Right ventricle myocardium inferior (tissue), 1 donor: ENCODE measurements around the gene FOSL2. TPM values are rescaled to one million over a fixed set of nuclear protein-coding genes. Genes with fewer than 3 reads are reported as not detected.

Source experiments
- ATAC-seq: fragments of 200-7000 bp; cut with Tn5 transposase; one replicate; pipeline ENCODE4 v1.9.1; 2020; ENCODE audit warnings: mild to moderate bottlenecking, moderate library complexity
- DNase-seq: peaks from one replicate; pipeline ENCODE4 v3.0.0; 2021; ENCODE audit errors: missing footprints
- intact Hi-C: fragments of 100-400 bp; cut with DNase I; formaldehyde crosslinking; loops from one replicate; pipeline ENCODE4 v1.11.0; 2022
- total RNA-seq: library from RNA; stranded (reverse); fragmentation: NEBNext Ultra II Directional; extraction: Animal tissue kit (Norgen Biotek cat#: 25700); gene quantifications from one replicate; pipeline ENCODE4 v1.2.1, GENCODE V29; 2021
- donor health status: DM: no; HTN: yes; CAD: no; lungs with severe emphysema.

Gene FOSL2
- total RNA-seq, 1 donor from 2014 or later = 48.5 TPM

DNA sequence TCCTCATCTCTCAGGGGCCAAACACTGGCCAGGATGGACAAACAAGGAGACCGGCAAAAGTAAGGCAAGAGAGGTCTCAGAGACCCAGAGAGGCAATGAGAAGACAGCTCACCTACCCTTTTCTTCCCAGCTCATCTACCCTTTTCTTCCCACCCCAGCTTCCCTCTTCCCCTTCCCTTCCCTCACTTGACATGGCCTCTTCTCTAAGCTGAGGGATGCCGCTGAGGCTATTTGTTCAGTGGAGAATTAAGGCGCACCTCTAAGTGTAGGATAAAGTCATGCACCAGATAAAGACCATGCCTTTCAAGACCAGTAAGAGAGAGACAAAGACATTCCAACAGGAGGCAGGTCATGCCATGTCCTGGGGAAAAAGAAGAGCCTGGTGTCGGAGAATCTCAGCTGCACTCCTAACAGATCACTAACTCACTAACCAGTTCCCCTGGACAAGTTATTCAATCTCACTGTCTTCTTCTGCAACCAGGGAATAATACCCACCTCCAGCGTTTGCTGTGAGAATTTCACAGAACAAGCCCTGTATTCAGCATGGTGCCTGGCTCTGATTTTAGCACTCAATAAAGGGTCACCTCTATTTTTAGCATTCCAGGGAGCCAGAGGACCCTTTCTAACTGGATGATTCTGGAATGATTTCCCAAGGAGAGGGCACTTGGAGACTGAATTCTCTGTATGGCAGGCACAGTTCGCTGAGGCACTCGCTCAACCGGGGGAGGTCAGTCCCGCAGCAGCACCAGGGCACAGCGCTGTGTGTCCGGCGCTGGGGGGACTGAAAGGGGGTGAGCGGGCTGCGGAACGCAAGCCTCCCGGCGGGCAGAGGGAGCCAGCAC is 3.0 kb upstream of the FOSL2 start:
- no peak for ATAC-seq
- no peak for DNase-seq
- intact Hi-C loops = loop anchor here (2.0 to 10.0 kb wide), 5 partner anchors 117 to 672 kb away; no protein-coding TSS in a partner anchor

DNA sequence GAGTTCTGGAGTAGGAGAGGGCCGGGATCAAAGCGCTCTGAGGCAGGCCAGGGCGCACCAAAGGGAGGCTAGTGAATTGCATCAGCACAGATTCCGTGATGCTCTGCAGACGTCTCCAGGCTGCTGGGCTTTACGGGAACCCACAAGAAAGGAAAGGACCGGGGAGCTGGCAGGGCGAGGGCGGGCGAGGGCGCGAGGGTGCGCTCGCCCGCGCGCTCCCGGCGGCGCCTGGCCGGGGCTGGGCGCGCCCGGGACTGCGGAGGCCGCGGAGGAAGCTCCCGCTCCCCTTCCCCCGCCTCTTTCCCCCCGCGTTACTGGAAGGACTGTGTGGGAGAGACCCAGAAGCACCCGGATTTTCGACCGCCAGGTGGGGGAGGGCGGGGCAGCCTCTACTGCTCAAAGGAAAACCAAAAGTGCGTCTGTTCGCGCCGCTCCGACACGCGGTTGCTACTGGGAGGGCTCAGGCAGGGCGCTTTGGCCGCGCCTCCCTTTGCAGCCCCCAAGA is 2.4 kb upstream of the FOSL2 start:
- ATAC-seq (peak; percentile 20), DNase-seq (peak; percentile 95)
- intact Hi-C loops = loop anchor here (2.0 to 10.0 kb wide), 5 partner anchors 118 to 673 kb away; no protein-coding TSS in a partner anchor

DNA sequence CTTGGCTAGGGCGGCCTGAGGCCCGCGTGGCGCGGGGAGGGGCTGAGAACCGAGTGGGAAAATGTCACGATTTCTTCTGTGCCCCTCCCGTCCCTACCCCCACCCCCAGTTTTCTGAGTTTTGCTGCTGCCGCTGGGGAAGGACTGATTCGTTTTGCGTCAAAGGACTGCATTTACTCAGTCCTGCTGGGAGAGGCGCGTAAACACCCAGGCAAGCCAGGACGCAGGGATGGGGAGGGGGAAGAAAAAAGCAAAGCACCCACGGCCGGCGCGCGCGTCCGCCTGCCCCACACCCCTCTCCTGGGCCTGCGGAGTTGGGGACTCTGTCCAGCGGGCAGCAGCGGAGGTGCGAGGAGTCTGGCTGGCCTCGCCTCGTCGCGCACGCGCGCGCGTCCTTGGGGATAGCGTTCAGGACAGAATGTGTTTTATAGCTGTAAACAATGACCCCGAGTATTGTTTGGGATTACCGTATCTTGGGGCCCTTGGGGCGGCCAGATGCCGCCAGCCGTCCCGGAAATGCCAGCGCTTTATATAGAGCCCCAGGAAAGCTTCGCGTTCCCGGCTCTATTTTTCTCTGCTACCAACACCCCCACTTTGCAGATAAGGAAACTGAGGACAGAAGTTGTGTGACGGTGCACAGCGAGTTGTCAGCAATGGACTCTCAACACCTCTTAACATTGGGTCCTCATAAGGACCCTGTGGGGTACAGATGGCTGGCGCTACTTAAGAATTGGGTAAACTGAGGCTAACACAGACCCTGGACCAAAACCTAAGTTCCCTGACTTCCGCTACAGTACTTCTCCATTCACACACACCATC is 1.7 kb upstream of the FOSL2 start:
- intact Hi-C loops = loop anchor here (1.0 to 10.0 kb wide), 7 partner anchors 35 to 674 kb away; no protein-coding TSS in a partner anchor
- ATAC-seq (peak; percentile 47), DNase-seq (peak; percentile 95)

DNA sequence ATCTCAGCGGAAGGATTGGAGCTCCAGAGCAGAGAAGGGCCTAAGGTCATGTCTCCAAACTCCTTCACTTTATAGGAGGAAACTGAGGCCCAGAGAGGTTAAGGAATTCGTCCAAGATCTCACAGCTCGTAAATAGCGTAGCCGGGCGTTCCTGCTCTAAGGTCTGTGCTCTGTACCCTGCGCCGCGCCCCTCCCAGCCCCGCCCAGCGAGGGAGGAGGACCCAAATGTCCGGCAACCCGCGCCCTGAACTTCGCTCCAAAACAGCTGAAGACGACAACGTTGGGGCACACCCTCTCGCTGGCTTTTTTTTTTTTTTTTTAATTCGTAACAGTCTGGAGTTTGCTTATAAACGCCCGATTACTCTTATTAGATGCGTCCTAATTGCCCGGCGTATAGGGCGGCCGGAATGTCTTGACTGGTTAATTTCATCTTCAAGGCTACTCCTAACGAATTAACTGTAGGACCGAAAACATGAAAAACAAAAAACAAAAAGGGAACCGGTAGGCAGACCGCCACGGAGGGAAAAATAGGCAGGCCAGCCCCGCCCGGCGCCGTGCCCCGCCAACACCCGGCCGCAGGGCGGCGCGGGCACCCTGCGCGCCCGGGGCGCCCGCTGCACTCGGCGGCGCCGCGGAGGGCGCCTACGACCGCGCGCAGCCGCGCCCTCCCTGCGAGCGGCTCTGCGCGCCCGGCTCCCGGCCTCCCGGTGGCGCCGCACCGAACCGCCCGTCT is 928 bp upstream of the FOSL2 start:
- DNase-seq (peak; percentile 97), ATAC-seq (peak; percentile 62)
- intact Hi-C loops = loop anchor here (1.0 to 10.0 kb wide), 8 partner anchors 35 to 674 kb away; no protein-coding TSS in a partner anchor

DNA sequence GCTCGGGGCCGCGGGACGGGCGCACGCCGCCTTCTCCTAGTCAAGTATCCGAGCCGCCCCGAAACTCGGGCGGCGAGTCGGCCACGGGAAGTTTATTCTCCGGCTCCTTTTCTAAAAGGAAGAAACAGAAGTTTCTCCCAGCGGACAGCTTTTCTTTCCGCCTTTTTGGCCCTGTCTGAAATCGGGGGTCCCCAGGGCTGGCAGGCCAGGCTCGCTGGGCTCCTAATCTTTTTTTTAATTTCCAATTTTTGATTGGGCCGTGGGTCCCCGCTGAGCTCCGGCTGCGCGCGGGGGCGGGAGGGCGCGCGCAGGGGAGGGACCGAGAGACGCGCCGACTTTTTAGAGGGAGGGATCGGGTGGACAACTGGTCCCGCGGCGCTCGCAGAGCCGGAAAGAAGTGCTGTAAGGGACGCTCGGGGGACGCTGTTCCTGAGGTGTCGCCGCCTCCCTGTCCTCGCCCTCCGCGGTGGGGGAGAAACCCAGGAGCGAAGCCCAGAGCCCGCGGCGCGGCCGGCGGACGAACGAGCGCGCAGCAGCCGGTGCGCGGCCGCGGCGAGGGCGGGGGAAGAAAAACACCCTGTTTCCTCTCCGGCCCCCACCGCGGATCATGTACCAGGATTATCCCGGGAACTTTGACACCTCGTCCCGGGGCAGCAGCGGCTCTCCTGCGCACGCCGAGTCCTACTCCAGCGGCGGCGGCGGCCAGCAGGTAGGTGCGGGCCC is 617 bp downstream of the FOSL2 start:
- ATAC-seq = peak; percentile 14
- peak; percentile 89 for DNase-seq
- intact Hi-C loops = loop anchor here (1.0 to 10.0 kb wide), 5 partner anchors 121 to 676 kb away; partner anchors contain the start of genes BABAM2 and RBKS

DNA sequence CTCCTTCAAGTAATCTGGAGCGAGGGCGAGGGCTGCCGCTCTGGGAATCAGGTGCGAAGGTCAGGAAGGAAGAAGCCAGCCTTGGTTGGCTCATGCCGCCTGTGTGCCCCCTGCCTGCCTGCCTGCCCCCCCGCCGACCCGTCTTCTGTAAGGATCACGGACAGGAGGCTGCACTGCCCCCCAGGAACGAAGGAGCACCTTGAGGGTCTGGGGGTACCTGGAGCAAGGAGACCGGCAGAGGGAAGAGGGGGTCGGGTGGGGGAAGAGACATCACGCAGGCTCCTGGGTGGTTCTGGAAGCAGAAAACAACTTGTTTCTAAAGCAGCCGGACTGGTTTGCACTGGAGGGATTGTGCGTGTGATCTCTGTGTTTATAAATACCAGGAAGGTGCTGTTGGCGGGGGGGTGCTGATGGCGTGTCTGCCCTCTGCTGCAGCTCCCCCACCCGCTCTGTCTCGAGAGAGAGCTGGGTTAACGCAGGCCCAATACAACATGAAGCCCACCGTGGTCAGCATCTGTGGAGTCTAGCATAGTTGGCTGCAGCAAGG is 1.7 kb downstream of the FOSL2 start:
- intact Hi-C loops = loop anchor here (5.0 to 10.0 kb wide), 3 partner anchors 122 to 677 kb away; no protein-coding TSS in a partner anchor
- ATAC-seq = no peak
- DNase-seq = peak; percentile 73

DNA sequence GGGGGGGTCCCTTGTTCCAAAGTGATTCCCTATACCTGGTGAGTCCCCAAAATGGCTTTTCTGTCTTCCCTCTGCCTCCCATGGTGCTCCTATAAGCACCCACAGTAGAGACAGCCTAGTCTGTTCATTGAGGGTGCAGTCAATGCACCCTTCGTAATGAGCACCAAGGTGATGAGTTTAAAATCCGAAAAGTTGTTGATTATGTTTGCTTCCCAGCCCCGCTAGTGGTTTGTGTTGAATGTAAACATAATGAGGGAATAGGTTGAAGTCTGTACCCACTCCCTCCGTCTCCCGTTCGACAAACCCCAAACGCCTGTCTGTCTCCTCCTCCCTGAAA is 2.3 kb downstream of the FOSL2 start:
- peak; percentile 14 for DNase-seq
- ATAC-seq = no peak
- intact Hi-C loops = loop anchor here (5.0 to 10.0 kb wide), 5 partner anchors 123 to 693 kb away; no protein-coding TSS in a partner anchor

DNA sequence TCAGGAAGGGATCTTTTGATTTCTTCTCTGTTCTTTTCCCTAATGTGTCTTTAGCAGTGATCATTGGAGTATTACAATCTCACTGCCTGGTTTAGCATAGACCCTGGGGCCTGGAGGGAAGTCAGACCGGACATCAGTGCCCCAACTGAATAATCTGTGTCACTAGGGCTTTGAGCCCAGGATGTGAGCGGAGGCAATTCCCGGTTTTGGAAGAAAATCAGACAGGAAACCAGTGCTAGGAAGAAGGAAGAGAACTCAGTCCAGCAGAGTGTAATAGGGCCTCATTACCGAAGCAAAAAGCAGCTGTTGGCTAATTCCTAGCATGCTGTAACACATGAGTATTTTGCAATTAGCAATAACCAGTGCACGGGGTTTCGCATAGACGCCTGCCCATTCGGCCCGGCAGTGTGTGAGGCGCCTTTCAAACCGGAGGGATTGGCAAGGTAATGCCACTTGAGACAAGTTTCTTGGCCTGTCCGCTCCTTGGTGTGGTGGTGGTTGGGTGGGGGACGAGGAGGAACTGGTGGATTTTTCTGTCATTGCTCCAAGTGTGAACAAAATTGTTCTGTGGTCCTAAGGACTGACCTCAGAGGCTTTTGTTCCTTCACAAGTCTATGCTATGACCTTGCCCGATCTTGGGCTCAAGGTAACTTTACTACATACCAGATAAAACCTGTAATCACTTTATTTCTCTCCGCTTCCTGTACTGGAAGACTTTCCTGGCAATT is 2.8 kb downstream of the FOSL2 start:
- intact Hi-C loops = loop anchor here (1.0 to 10.0 kb wide), 4 partner anchors 161 to 693 kb away; no protein-coding TSS in a partner anchor
- ATAC-seq = peak; percentile 2
- DNase-seq = peak; percentile 79

DNA sequence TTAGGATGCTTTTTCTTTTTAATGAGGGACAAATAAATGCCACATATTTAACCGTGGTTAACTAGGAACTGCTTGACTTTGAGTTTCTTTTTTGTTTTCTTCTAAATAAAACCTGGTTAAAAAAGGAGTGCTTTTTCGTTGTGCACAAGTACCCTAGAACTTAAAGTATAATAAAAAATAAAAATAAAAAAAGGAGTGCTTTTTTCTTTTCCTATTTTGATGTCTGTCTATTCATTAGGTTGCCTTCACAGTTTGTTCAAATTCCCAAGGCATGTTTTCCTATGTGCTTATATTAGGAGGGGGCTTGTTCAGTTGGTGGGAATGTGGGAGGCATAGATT is 4.4 kb downstream of the FOSL2 start:
- no peak for ATAC-seq
- no peak for DNase-seq
- intact Hi-C loops = loop anchor here (5.0 to 10.0 kb wide), 3 partner anchors 162 to 695 kb away; no protein-coding TSS in a partner anchor

DNA sequence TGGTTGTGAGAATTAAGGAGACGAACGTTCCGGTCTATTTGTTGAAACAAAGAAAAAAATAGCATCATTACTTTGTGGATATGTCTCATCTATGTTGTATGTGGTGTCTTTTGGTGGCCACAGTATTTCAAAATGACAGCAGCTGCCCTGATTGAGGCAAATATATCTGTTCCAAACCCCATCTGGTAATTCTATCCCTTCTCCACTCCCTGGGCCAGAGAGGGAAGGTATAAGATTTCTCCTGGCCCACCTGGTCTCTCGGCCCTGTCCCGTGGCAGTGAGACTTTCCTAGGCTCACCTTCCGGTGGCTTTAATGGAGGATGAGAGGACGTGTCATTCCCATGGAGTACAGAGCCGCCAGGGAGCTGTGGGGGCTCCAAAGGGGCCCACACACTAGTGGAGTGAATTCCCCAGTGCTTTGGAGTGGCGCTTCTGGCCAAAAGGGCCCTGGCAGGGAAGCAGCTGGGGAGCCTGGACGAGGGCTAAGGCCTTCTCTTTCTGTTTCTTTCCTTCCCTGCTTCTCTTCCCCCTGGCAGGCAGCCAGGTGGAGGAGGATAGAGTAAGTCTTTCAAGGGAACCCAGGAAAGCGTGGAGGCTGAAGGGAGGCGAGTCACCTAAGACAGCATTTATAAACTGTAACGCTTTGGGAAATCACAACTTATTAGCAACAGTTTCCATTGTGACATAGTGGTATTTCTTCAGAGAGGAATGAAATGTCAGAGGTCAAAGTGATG is 5.6 kb downstream of the FOSL2 start:
- ATAC-seq (no peak), DNase-seq (peak; percentile 75)
- intact Hi-C loops = loop anchor here (5.0 to 10.0 kb wide), 3 partner anchors 163 to 696 kb away; no protein-coding TSS in a partner anchor

DNA sequence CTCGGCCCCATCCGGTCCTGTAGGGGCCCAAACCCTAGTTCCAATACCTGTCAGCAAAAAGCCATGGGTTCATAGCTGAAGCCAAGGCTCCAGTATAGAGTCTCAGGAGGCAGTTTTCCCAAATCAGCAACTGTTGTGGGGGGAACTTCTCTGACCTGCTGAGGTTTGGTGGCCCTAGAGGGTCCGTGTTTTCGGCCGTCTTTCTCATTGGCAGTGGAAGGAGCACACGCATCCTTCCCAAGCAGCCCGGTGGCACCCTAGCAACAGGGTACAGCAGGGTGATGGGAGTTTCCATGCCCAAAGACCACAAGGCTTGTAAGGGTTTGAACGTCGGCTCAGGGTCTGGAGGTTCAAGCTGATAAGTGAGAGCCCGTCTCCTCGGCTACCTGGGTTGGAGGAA is 6.6 kb downstream of the FOSL2 start:
- intact Hi-C loops = loop anchor here (5.0 to 10.0 kb wide), 3 partner anchors 164 to 697 kb away; no protein-coding TSS in a partner anchor
- DNase-seq = peak; percentile 20
- ATAC-seq = no peak

DNA sequence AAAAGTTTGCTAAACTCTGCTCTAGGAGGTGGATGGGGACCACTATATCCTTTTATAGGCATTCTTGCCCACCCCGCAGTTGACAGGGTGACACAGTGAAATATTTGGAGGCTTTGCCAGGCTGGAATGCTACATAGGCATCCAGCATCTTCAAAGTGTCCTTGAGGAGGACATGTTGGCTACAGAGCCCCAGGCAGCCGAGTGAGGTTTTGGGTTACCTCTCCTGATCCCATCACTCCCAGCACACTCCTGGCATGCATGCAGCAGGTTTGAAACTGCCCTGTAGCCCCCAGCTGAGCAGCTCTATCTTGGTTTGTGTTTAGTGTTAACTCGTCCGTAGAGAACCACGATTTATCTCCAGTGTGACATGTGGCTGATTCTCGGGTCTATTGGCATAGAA is 7.3 kb downstream of the FOSL2 start:
- DNase-seq = peak; percentile 57
- ATAC-seq = no peak
- intact Hi-C loops = loop anchor here (5.0 to 10.0 kb wide), 3 partner anchors 165 to 698 kb away; no protein-coding TSS in a partner anchor

DNA sequence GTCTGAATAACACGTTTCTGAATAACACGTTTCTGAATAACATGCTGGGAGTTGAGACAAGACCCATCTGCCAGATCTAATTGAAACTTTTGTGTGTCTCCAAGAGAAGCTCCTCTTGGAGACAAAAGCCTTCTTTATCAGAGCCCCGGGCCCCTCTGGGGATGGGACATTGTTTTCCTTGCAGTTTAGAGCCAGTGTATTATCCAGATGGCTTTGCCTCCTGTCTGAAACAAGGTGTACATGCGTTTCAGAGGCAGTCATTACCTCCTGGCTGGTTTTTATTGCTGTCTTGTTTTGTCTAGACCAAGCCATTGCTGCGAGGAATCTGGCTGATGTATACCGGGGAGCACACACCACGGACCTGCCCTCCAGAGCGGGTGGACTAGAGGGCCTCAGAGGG is 7.8 kb downstream of the FOSL2 start:
- ATAC-seq = no peak
- intact Hi-C loops = no loop called here
- peak; percentile 20 for DNase-seq

DNA sequence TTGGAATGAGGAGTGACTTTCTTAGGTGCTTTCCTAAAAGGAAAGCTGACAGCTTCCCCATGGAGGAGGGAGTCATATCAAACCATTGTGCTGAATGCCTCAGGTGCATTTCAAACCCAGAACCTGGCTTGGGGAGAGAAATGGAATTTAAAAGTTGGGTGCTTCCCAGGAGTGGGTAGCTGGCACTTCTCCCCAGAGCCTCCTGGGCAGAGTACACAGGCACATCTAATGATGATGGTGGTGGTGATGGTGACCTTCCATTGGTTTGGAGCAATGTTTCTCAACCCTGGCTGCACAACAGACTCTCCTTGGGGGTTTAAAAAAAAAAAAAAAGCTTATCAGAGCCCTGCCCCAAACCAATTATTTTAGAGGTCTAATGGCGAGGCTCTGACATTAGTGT is 8.3 kb downstream of the FOSL2 start:
- DNase-seq (no peak), ATAC-seq (no peak)
- intact Hi-C loops = no loop called here

DNA sequence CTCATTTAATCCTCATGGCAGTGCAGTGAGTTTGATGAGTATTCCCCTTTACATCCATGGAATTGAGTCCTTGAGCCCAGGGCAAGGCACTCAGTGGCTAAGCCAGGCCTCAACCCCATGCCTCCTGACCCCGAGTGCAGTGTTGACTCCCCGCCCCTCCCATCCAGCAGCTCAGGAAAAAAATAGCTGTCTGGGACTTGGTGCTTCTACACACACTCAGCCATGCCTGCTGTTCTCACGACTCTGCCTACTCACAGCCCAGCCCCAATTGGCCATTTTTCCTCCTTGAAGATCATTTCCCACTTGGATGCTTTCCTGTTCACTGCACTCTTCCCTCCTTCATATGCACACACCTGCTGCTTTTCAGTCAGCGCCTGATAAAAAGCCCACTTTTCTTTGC is 8.8 kb downstream of the FOSL2 start:
- ATAC-seq (no peak), DNase-seq (peak; percentile 27)
- intact Hi-C loops = no loop called here

DNA sequence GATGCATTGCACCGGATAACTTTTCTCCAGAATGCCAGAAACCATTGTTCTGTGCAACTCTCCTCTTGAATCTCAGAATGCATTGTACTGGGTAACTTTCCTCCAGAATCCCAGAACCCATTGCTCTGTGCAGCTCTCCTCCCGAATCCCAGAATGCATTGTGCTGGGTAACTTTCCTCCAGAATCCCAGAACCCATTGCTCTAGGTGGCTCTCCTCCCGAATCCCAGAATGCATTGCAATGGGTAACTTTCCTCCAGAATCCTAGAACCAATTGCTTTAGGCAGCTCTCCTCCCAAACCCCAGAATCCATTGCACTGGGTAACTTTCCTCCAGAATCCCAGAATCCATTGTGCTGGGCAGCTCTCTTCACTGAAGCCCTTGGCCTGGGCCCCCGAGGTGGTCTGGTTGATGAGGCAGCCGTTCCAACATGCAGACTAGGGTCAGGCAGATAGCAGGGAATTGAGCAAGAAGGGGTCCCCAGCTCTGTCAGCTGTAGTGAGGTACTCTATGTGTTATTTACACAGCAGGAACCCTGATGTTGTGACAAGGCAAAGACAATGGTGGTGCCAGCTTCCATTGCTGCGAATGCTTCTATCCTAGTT is 9.4 kb downstream of the FOSL2 start:
- DNase-seq = no peak
- ATAC-seq = no peak
- intact Hi-C loops = no loop called here
